ENCODE data around the gene PTPRN2.

Gene PTPRN2

DNA sequence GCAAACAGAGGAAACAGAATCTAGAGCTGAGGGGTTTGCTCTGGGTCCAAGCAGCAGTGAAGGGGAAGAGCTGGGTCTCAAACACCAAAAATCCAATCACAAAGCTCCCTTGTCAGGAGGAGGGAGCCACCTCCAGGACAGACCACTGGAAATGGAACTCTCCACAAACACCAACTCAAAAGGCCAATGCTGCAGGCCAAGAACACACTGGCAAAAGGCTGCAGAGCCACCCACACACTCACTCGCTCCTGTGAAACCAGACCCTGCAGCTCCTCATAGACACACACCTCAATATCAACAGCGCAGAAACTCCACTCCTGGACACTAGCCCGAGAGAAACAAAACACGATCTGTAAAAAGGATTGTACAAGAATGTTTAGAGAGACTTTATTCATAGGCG is 213.5 kb downstream of the PTPRN2 start:
- Histone ChIP-seq H3K9ac (ENCODE audit: low read depth, low read length) (no peak overlapping the region), H3K4me1 (ENCODE audit: insufficient read depth, low read length) (no peaks in the 10 kb centered on the region), H3K9me3 (ENCODE audit: control insufficient read depth, insufficient read depth, low read length) (no peaks in the 10 kb centered on the region), H3K36me3 (ENCODE audit: insufficient read depth, low read length) (no peaks in the 10 kb centered on the region)

DNA sequence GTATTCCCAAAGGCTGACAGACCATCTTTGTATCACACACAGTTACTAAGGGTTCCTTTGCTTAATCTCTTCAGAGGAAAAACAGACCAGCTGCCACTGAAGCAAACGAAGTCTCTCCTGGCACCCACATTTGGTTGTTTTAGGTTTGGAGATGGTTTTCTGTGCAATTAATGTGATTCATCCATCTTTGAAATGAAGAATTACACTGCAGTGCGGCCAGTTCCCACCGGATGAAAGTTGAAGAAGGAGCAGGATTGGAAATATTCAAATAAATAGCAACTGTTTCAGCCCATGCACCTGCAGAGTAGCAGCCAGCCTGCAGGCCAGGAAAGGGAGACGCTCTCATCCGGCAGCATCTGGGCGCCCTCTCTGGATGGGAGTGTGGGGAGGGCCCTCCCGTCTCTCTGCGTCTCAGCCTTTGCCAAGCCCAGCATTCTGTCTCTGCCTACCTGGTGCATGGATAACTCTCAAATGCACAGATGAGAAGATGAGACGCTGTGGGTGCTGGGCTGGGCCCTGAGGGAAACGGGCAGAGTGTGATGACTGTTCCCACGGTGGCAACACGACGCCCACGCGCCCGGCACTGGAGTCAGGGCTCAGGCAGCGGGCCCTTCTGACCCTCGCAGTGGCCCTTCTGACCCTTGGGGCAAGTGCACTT is 214.0 kb downstream of the PTPRN2 start:
- no peak overlapping the region for H3K9ac ChIP-seq (ENCODE audit: low read depth, low read length)
- H3K36me3 ChIP-seq (ENCODE audit: insufficient read depth, low read length): no peaks in the 10 kb centered on the region
- no peaks in the 10 kb centered on the region for H3K9me3 ChIP-seq (ENCODE audit: control insufficient read depth, insufficient read depth, low read length)
- no peaks in the 10 kb centered on the region for H3K4me1 ChIP-seq (ENCODE audit: insufficient read depth, low read length)

DNA sequence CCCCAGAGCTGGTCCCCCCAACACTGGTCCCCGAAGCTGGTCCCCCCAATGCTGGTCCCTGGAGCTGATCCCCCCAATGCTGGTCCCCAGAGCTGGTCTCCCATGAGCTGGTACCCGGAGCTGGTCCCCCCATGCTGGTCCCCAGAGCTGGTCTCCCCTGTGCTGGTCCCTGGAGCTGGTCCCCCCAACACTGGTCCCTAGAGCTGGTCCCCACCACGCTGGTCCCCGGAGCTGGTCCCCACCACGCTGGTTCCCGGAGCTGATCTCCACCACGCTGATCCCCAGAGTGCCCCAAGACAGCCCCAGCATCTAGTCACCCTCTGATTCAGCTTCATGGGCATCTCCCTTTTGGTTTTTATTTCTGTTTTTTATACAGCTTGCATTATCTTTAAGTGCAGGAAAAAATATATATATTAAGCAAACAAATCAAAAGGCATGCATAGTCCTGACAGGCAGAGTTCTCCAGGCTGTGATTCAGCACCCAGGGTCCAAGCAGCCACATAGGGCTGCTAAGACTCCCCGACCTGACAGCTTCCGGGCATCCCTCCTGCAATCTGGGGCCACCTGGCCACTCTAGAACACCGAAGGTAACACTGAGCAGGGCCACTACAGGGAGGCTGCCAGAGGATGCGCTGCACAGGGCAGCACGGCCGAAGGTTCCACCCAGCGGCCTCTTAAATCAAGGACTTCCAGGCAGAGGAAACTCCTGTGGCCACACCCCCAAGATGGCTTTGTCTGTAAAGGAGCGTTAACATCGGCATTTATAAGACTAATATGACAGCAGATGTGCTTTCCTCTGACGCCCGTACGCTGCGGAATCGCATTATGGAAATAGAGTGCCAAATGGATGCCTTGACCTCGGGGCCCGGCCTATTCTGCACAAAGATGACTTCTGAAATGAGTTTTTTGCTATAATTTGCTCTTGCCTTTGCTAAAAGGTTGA is 215.0 kb downstream of the PTPRN2 start:
- H3K36me3 ChIP-seq (ENCODE audit: insufficient read depth, low read length): no peaks in the 10 kb centered on the region
- no peak overlapping the region for H3K9ac ChIP-seq (ENCODE audit: low read depth, low read length)
- no peaks in the 10 kb centered on the region for H3K4me1 ChIP-seq (ENCODE audit: insufficient read depth, low read length)
- no peaks in the 10 kb centered on the region for H3K9me3 ChIP-seq (ENCODE audit: control insufficient read depth, insufficient read depth, low read length)

DNA sequence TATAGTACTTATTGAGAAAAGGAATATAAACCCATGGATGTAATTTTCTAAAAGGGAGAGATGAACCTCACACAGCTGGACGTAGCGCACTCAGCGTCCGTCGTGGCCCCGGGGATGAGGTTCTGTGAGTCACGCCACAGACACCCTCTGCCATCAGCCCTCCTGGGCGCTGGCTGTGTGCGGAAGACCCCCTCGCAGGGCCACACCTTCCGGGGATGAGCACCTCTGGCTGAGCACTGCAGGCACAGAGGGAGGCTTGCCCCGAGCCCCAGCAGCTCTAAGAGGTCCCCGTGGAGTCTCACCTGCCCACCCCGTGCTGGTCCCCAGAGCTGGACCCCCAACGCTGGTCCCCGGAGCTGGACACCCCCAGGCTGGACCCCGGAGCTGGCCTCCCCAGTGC is 215.8 kb downstream of the PTPRN2 start:
- no peaks in the 10 kb centered on the region for H3K4me1 ChIP-seq (ENCODE audit: insufficient read depth, low read length)
- H3K36me3 ChIP-seq (ENCODE audit: insufficient read depth, low read length): no peaks in the 10 kb centered on the region
- no peak overlapping the region for H3K9ac ChIP-seq (ENCODE audit: low read depth, low read length)
- no peaks in the 10 kb centered on the region for H3K9me3 ChIP-seq (ENCODE audit: control insufficient read depth, insufficient read depth, low read length)

DNA sequence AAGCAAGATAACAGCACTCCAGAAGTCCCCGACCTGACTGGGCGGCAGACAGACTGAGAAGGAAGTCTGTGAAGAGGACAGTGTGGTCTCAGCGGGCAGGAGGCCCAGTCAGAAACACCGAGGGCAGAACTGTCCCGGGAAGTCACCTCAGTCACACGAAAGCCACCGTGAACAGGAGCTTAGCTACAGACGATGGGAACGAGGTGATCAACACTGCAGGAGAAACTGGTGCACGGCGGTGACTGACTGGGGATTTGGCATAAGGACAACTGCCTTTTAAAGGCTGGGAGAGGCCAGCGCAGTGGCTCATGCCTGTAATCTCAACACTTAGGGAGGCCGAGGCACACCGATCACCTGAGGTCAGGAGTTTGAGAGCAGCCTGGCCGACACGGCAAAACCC is 217.8 kb downstream of the PTPRN2 start:
- no peaks in the 10 kb centered on the region for H3K4me1 ChIP-seq (ENCODE audit: insufficient read depth, low read length)
- H3K9me3 ChIP-seq (ENCODE audit: control insufficient read depth, insufficient read depth, low read length): no peaks in the 10 kb centered on the region
- no peaks in the 10 kb centered on the region for H3K36me3 ChIP-seq (ENCODE audit: insufficient read depth, low read length)
- no peak overlapping the region for H3K9ac ChIP-seq (ENCODE audit: low read depth, low read length)

DNA sequence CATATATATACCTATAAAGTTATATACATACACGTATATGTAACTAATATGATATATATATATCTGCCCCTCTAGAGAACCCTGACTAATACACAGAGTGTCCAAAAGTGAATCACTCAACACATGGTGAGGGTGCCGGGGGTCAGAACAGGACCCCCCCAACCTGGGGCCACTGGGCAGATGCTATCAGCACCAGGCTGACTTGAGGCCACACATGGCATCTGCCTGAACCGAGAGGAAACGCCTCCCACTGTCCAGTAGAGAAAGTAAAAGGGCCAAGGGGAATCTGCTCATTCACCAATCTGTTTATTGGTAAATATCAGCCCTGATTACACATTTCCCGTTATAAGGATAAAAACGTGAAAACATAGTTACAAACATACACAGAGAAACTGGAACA is 218.3 kb downstream of the PTPRN2 start:
- no peaks in the 10 kb centered on the region for H3K4me1 ChIP-seq (ENCODE audit: insufficient read depth, low read length)
- no peak overlapping the region for H3K9ac ChIP-seq (ENCODE audit: low read depth, low read length)
- H3K9me3 ChIP-seq (ENCODE audit: control insufficient read depth, insufficient read depth, low read length): no peaks in the 10 kb centered on the region
- no peaks in the 10 kb centered on the region for H3K36me3 ChIP-seq (ENCODE audit: insufficient read depth, low read length)

DNA sequence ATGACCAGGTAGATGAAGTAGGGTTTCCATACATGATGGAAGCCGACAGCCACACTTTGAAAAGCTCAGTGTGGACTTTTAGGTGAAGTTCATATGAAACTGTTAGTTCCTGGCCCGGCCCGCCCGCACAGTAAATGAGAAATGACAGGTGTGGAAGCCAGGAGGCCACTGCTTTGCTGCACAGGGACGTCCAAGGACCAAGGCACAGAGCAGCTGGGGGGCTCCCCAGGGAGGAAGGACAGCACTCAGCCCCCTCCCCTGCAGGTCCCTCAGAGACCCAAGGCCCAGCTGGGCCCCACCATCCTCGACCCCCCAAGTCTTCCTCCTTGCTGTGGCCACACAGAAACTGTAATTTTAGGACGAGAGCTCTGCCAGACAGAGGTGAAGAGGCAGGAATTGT is 219.2 kb downstream of the PTPRN2 start:
- H3K9ac ChIP-seq (ENCODE audit: low read depth, low read length): no peak overlapping the region
- H3K4me1 ChIP-seq (ENCODE audit: insufficient read depth, low read length): no peaks in the 10 kb centered on the region
- no peaks in the 10 kb centered on the region for H3K36me3 ChIP-seq (ENCODE audit: insufficient read depth, low read length)
- no peaks in the 10 kb centered on the region for H3K9me3 ChIP-seq (ENCODE audit: control insufficient read depth, insufficient read depth, low read length)

DNA sequence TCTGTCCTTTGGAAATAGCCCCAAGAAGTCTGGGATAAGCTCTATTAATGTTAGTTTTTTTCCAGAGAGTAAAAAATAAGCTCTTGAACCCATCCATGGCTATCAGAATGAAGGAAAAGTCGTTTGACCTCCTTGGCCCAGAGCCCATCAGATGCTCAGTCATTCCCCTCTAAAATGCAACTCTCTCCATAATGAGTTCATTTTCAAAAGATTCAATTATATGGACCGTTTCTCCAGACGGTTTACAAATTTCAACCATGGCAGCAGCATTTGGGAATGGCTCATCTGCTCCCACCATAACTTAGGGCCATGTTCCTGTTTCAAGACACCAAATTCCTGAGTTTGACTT is 220.0 kb downstream of the PTPRN2 start:
- Histone ChIP-seq H3K36me3 (ENCODE audit: insufficient read depth, low read length) (no peaks in the 10 kb centered on the region), H3K9ac (ENCODE audit: low read depth, low read length) (no peak overlapping the region), H3K4me1 (ENCODE audit: insufficient read depth, low read length) (no peaks in the 10 kb centered on the region), H3K9me3 (ENCODE audit: control insufficient read depth, insufficient read depth, low read length) (no peaks in the 10 kb centered on the region)

DNA sequence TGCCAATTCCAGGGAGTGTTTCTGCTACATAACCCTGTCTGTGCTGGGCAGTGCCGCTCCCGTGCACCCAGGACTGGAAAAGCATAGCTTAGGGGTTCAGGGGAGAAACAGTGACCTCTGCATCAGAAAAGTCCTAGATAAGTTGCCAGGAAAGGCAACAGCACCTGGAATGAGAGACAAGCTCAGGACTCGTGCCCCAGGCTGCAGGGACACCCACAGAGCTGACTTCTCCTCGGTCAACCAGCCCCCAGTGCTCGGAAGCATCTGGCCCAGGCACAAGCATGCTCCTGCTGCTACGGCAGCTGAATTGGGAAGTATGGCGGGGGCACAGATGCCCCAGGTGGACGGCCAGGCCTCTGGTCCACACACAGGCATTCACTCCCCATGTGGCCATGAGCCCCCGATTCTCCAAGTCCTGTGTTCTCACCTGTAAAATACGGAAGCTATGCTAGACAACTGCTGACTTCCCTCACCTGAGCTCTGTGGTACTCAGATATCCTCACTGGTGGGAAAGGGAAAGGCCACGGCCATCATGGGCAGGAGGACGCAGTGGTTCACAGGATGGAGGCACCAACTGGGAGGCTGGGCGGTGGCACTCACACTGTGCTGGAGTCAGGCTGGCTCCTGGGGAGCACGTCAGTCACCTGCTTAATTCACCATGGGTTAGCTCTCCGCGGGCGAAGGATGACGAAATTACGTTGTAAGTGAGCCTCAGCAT is 220.5 kb downstream of the PTPRN2 start:
- no peak overlapping the region for H3K9ac ChIP-seq (ENCODE audit: low read depth, low read length)
- no peaks in the 10 kb centered on the region for H3K9me3 ChIP-seq (ENCODE audit: control insufficient read depth, insufficient read depth, low read length)
- H3K36me3 ChIP-seq (ENCODE audit: insufficient read depth, low read length): no peaks in the 10 kb centered on the region
- no peaks in the 10 kb centered on the region for H3K4me1 ChIP-seq (ENCODE audit: insufficient read depth, low read length)

DNA sequence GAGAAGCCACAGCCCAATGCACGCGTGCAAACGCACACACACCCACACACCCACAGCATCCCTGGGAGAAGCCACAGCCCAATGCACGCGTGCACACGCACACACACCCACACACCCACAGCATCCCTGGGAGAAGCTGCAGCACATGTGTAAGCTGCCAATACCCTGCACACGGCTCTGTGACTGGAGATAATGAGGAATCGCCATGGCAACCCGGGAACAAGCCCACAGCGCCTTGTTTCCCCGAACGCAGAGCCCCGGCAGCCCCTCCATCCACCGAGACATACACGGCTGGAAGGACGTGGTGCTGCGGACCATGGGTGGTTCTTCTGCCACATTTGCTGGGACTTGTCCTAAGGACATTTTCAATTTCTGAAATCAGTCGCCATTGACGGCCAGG is 221.3 kb downstream of the PTPRN2 start:
- Histone ChIP-seq H3K9ac (ENCODE audit: low read depth, low read length) (no peak overlapping the region), H3K9me3 (ENCODE audit: control insufficient read depth, insufficient read depth, low read length) (no peaks in the 10 kb centered on the region), H3K36me3 (ENCODE audit: insufficient read depth, low read length) (no peaks in the 10 kb centered on the region), H3K4me1 (ENCODE audit: insufficient read depth, low read length) (no peaks in the 10 kb centered on the region)

DNA sequence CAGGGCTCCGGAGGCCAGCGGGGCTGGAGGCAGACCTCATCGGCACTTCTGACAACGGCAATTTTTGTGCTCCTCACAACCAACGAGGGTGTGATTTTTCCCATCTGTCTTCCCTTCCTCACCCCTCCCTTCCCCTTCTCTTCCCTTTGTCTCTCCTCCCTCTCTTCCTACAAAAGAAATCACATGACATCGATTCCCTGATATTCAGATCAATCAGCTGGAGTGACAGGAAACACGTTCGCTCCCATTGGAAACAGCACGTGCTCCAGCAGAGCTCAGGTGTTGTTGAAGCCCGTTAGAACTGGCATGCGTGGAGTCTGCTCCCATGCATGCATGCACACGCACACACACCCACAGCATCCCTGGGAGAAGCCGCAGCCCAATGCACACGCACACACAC is 222.4 kb downstream of the PTPRN2 start:
- H3K9ac ChIP-seq (ENCODE audit: low read depth, low read length): no peak overlapping the region
- H3K9me3 ChIP-seq (ENCODE audit: control insufficient read depth, insufficient read depth, low read length): no peaks in the 10 kb centered on the region
- no peaks in the 10 kb centered on the region for H3K4me1 ChIP-seq (ENCODE audit: insufficient read depth, low read length)
- no peaks in the 10 kb centered on the region for H3K36me3 ChIP-seq (ENCODE audit: insufficient read depth, low read length)

DNA sequence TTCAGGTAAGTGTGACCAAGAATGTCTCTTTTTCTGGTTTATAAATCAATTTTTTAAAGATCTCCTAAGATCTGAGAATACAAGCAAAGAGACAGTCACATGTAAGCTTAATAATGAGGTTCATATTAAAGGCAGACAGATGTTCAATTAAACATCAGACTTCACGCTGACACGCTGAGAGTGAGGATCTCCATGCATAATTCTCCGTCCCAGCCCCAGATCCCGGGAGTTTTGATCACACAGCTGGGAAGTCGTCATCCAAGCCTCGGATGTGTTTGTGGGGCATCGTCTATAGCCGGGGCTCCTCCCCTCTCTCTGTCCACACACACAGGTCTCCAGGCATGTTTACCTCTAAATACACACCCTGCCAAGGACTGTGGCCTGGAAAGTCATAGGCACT is 223.2 kb downstream of the PTPRN2 start:
- Histone ChIP-seq H3K9me3 (ENCODE audit: control insufficient read depth, insufficient read depth, low read length) (no peaks in the 10 kb centered on the region), H3K9ac (ENCODE audit: low read depth, low read length) (no peak overlapping the region), H3K36me3 (ENCODE audit: insufficient read depth, low read length) (no peaks in the 10 kb centered on the region), H3K4me1 (ENCODE audit: insufficient read depth, low read length) (no peaks in the 10 kb centered on the region)

DNA sequence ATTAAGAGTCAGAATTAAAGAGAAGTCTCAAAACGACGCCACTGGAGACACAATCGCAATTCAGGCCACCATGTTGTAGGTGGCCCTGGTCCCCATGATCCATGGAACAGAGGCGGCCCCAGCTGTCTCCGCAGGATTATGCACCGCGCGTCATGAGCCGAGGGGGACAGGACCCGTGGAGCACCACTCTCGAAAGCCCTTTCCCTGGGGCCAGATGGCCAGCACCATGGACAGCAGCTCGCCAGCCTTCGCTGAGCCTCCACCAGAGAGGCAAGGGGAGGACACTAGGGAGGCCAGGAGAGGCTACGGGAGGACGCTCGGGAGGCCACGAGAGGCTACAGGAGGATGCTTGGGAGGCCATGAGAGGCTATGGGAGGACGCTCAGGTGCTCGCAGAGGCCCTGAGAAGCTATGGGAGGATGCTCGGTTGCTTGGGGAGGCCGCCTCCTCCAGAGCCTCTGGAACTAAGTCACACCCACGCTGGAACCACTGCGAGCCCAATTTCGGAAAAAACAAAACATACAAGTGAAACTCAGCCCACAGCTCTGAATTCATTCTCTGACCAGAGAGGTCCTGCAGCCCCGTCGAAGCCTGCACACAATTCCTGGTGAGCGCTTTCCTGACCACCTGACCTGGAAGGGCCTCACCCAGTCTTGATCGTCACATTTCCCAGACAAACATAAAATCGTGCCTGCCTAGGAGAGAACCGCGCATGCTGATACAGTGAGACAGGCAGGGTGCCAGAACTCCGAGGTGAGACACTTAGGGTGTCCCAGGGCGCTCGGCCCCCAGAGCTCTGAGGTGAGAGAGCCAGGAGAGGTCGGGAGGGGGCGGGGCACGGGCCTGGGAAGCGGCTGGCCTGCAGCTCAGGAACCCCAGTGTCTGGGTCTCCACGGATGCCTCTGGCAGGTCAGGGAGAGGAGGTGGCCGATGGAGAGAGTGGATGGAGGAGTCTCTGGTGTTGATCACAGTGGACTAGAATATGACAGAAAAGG is 224.4 kb downstream of the PTPRN2 start:
- Histone ChIP-seq H3K9me3 (ENCODE audit: control insufficient read depth, insufficient read depth, low read length) (no peaks in the 10 kb centered on the region), H3K4me1 (ENCODE audit: insufficient read depth, low read length) (no peaks in the 10 kb centered on the region), H3K36me3 (ENCODE audit: insufficient read depth, low read length) (no peaks in the 10 kb centered on the region), H3K9ac (ENCODE audit: low read depth, low read length) (no peak overlapping the region)

DNA sequence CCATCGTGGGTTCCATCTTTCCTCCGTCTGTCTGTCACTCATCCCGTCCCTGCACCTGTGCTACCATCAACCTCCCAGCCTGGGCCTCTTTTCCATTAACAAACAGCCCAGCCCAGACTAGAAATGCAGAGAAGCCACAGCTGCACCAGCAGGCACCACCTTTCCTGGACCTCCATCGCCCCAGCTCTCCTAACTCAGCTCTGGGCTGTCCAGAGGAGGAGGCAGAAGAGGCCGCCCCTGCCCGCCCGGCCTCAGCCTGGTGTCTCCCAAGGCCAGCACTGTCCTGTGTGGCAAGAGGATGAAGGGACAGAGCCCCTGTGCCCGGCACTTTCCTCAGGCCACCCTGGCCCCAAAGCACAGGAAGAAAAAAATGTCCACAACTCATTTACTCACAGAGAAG is 225.6 kb downstream of the PTPRN2 start:
- H3K9me3 ChIP-seq (ENCODE audit: control insufficient read depth, insufficient read depth, low read length): no peaks in the 10 kb centered on the region
- no peak overlapping the region for H3K9ac ChIP-seq (ENCODE audit: low read depth, low read length)
- H3K36me3 ChIP-seq (ENCODE audit: insufficient read depth, low read length): no peaks in the 10 kb centered on the region
- no peaks in the 10 kb centered on the region for H3K4me1 ChIP-seq (ENCODE audit: insufficient read depth, low read length)

All from ES-I3 (cell line).